Measurements from ENCODE around the gene RGPD8.
"Not testable (repeated sequence)": the region's sequence is repeated elsewhere in the genome, so short reads cannot be mapped to it uniquely, and the experiment has no call there.

The RGPD8 gene

DNA sequence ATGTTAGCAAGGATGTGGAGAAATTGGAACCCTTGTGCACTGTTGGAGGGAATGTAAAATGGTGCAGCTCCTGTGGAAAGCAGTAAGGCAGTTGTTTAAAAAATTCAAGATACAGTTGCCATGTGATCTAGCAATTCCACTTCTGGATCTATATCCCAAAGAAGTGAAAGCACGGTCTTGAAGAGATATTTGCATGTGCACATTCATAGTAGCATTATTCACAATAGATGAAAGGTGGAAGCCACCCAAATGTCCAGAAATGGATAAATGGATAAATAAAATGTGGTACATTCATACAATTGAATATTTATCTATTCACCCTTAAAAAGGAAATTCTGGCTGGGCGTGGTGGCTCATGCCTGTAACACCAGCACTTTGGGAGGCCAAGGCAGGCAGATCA is 79.1 kb downstream of the RGPD8 start:
- not testable (repeated sequence) for DNase-seq (ENCODE audit: low spot score)

DNA sequence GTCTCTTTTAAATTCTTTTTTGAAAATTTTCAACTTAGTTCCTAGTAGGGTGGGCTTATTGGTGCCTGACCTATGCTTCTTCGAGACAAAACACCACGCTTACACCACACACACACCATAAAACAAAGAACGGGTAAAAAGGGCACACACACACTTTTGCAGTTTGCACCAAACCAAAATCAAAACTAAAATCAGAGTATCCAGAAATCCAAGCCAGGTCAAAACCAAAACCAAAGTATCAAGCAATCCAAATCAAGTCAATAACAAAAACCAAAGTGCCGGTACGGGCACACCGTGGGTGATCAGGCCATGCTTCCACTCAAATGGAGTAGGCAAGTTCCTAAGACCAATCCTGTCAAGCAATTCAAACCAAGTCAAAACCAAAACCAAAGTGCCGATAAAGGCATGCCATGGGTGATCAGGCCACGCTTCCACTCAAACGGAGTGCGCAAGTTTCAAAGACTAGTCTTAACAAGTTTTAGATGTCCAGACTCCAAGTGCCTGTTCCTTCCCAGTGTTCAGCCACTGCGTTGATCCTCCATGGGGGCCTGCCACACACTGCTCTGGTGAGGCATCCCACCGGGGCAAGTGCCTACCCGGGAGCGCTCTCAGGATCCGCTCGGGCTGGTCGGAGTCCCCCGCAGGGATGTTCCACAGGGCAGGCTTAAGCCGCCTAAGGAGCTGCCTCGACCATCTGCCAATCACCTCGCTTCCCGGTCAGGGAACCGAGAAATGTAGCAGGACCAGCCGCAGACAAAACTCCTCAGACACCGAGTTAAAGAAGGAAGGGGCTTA is 80.4 kb downstream of the RGPD8 start:
- not testable (repeated sequence) for DNase-seq (ENCODE audit: low spot score)

DNA sequence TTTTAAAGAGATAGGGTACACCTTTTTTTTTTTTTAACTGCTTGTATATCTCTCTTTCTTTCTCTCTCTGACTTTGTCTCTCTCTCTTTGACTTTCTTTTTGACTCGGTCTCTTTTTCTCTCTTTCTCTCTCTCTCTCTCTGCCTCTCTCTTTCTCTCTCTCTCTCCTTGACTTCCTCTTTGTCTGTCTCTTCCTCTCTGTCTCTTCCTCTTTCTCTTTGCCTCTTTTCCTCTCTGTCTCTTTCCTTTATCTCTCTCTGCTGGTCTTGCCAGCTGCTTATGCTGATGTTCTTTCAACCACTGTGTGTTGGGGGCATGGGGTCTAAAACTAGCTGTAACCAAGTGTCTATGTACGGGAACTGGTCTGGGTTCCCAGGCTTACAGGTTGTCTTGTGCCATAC is 81.2 kb downstream of the RGPD8 start:
- DNase-seq (ENCODE audit: low spot score), result not testable (repeated sequence)

DNA sequence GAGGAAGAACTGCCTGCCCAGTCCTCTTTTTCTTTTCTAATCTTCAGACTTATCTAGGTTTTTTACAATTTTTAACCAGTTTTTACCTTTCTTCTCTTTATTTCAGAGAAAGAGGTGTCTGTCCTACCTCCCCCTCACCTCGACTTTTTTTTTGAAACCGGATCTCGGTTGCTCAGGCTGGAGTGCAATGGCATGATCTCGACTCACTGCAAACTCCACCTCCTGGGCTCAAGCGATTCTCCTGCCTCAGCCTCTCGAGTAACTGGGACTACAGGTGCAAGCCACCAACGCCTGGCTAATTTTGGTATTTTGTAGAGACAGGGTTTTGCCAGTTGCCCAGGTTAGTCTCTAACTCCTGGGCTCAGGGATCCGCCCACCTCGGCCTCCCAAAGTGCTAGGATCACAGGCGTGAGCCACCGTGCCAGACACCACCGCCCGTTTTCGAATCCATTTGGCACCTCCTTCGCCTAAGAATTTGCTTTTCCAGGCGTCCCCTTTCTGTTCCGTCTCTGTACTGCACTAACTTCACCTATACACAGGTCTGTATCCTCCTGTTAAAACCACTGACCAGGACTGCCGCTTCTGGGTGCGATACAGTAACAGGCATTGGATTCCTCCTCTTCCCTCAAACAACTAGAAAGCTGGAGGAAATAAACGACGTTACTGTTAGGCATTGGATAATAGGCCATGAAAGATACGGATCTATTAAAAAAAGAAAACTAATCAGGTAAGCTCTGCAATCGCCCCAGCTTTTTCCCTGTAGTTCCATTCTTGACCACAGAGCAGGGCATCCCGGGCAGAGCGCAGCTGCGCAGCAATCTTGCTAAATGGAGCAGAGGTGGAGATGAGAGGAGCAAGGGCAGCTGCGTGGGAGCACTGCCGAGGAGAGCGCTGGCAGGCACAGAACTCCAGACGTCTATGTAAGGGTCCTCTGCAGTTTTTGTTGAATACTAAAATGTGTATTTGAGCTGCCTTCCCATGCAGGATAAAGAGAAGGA is 88.1 kb downstream of the RGPD8 start:
- TF ChIP-seq, protein P1, sequence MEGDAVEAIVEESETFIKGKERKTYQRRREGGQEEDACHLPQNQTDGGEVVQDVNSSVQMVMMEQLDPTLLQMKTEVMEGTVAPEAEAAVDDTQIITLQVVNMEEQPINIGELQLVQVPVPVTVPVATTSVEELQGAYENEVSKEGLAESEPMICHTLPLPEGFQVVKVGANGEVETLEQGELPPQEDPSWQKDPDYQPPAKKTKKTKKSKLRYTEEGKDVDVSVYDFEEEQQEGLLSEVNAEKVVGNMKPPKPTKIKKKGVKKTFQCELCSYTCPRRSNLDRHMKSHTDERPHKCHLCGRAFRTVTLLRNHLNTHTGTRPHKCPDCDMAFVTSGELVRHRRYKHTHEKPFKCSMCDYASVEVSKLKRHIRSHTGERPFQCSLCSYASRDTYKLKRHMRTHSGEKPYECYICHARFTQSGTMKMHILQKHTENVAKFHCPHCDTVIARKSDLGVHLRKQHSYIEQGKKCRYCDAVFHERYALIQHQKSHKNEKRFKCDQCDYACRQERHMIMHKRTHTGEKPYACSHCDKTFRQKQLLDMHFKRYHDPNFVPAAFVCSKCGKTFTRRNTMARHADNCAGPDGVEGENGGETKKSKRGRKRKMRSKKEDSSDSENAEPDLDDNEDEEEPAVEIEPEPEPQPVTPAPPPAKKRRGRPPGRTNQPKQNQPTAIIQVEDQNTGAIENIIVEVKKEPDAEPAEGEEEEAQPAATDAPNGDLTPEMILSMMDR (IDR thresholded peaks at IDR 0.05; ENCODE audit: extremely low read depth, missing control alignments), result no peak
- DNase-seq (ENCODE audit: low spot score), result no peak

DNA sequence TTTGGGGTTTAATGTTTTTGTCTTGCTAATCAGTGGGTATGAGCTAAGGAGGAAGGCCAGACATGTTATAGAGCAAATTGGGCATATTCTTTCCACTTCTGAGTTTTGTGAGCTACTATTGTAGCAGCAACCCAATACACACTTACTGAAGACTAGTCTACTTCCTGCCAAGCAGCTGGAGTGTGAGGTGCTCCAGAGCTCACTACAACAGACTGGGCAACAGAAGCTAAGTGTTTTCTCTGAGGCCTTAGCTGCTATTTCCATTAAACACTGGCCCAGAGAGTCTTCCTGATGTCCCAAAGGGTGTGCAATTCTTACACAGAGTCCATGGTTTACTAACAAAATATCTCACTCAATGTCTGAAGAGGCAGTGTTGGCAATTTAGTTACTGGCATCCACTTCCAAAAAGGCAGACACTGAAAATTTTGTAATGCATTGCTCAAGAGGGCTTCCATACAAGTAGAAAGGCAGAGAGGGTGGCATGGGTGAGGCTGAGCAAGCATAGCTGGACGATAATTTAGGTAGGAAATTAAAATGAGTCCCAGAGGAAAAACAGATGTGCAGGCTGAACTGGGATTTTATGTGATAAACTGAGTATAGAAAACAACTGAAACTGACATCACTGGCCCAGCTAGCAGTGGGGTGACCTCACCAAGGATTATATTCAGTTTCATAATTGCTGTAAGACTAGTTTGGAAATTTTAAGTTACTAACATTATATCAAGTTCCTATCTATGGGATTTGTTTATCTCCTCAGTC is 89.4 kb downstream of the RGPD8 start:
- DNase-seq (ENCODE audit: low spot score), result peak; percentile 32

DNA sequence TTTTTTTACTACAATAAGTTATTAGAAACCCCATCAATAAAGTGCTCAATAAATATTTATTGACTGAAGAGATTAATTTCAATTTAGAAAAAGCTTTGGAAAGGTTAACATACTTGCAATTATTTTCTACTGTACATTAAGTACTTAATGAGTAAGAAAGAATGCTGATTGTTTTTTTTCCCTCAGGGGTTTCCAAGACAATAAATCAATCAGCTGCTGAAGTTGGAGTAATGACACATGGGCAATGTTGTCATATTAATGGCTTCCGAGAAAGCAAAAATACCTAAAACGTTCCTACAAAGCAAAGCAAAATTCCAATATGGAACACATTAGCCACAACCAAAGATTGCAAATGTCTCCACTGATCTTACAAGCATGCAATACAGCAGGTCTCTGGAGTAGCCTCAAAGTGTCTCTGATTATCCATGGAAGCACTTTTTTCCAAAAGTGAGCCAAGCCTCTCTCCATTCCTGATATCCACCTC is 91.3 kb downstream of the RGPD8 start:
- TF ChIP-seq, protein P1 (IDR thresholded peaks at IDR 0.05; ENCODE audit: extremely low read depth, missing control alignments), result no peak
- no peak for DNase-seq (ENCODE audit: low spot score)

More for the DNA sequence above, 89.4 kb downstream of the RGPD8 start:
- TF ChIP-seq, protein P1 (IDR thresholded peaks at IDR 0.05; ENCODE audit: extremely low read depth, missing control alignments), result no peak

DNA sequence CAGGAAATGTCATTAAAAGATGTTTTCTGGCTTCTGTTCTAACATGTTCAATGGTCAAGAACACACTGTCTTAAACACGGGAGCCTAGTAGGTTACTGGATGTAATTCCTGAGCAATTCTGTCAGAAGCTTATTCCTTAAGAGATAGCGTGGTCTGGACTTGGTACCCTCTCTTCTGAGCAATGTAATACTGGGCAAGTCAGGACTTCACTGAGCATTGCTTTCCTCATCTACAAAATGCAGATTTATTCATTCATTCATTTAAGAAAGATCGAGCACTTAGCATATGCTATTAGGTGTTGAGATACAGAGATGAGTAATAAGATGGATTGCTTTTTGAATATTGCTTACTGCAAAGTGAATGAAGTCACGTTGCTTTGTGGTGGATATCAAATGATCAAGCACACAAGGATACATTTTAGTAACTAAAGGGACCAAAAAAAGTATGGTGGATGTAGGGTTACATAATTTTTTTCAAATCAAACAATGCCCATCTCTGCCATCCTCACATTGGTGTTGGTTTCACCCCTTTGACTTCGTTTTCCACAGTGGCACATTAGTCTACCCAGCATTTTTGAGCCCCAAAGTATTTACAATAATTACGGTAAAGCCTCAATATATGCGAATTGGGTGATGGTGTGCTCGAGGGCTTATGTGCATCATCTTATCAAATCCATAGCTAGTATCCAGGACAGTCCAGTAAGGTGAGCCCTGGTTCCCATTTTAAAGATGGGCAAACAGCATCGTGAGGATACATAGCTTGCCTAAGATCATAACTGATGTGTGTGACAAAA is 92.8 kb downstream of the RGPD8 start:
- TF ChIP-seq, protein P1 (IDR thresholded peaks at IDR 0.05; ENCODE audit: extremely low read depth, missing control alignments), result no peak
- no peak for DNase-seq (ENCODE audit: low spot score)

DNA sequence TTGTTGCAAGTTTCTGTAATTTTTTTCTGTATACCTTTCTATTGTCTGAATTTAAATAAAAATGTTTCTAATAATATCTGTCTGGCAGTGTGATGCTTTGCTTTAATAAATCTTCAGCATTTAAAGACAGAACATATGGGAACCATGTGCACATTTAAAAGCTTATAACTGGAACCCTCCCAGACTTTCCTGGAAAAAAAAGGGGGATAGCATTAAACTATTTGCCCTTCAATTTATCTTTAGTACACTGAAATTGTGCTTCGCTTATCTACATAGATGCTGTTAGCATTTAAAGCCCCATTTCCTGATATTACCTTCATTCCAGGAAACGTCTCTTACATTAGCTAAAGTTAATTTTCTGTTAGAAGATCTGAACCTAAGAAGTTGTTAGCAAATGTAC is 93.5 kb downstream of the RGPD8 start:
- DNase-seq (ENCODE audit: low spot score), result no peak
- TF ChIP-seq, protein P1 (IDR thresholded peaks at IDR 0.05; ENCODE audit: extremely low read depth, missing control alignments), result no peak
